HL-60 (cell line): ENCODE data around the gene PHF11.

Source experiments
- CTCF ChIP-seq: IDR thresholded peaks from one replicate; pipeline ENCODE4 v1.5.1; 2011; ENCODE audit warnings: low read length, control low read depth, inconsistent platforms; ENCODE audit not compliant: insufficient read depth
- GABPA ChIP-seq: IDR thresholded peaks from 2 replicates; pipeline ENCODE4 v1.6.1; 2012; ENCODE audit warnings: low read depth
- POLR2AphosphoS5 ChIP-seq: IDR thresholded peaks from 2 replicates; pipeline ENCODE4 v1.6.1; 2012; ENCODE audit warnings: low read depth
- REST ChIP-seq: IDR thresholded peaks from 2 replicates; pipeline ENCODE4 v1.6.1; 2012; ENCODE audit warnings: low read depth; ENCODE audit not compliant: insufficient replicate concordance

GRCh38 chr13:49457221-49457620 lies 38.5 kb upstream of the PHF11 start:
- no peak for TF ChIP-seq CTCF
- TF ChIP-seq POLR2AphosphoS5, result no peak
- no peak for TF ChIP-seq REST
- no peak for TF ChIP-seq GABPA
